ENCODE measurements around the gene GAN. TPM values are rescaled to one million over a fixed set of nuclear protein-coding genes. Genes with fewer than 3 reads are reported as not detected.
"Not testable (repeated sequence)": the region's sequence is repeated elsewhere in the genome, so short reads cannot be mapped to it uniquely, and the experiment has no call there.

The GAN gene
- polyA plus RNA-seq, 3 donors = 0.56 to 1.0 (median 0.79) TPM

GRCh38 chr16:81335669-81336068 lies 20.9 kb downstream of the GAN start:
- no peak overlapping the region for H3K27ac ChIP-seq (ENCODE audit: low read depth, low read length)
- 86 to 98% (median 91%) methylated on average over 6 of the region's 6 CpGs for WGBS, 3 donors

- WGBS, 3 donors = 88 to 95% (median 92%) methylated on average over 5 of the region's 5 CpGs
These were observed 22.3 kb downstream of the GAN start for GRCh38 chr16:81337097-81337496.

GRCh38 chr16:81345172-81345571 lies 30.4 kb downstream of the GAN start:
- 96 to 99% (median 97%) methylated on average over 3 of the region's 3 CpGs for WGBS, 3 donors

More at GRCh38 chr16:81337097-81337496, 22.3 kb downstream of the GAN start:
- no peak overlapping the region for H3K27ac ChIP-seq (ENCODE audit: low read depth, low read length)

GRCh38 chr16:81347425-81347824 lies 32.7 kb downstream of the GAN start:
- no peak overlapping the region for H3K27ac ChIP-seq (ENCODE audit: low read depth, low read length)
- 92 to 100% (median 94%) methylated on average over 1 of the region's 1 CpG for WGBS, 3 donors

More at GRCh38 chr16:81345172-81345571, 30.4 kb downstream of the GAN start:
- H3K27ac ChIP-seq (ENCODE audit: low read depth, low read length) = not testable (repeated sequence)

- H3K27ac ChIP-seq (ENCODE audit: low read depth, low read length) = no peak overlapping the region
- 77 to 85% (median 84%) methylated on average over 4 of the region's 4 CpGs for WGBS, 3 donors
These were observed 35.0 kb downstream of the GAN start for GRCh38 chr16:81349608-81350305.

GRCh38 chr16:81350306-81350615 lies 35.5 kb downstream of the GAN start:
- WGBS, 3 donors = 94 to 97% (median 95%) methylated on average over 4 of the region's 4 CpGs
- no peak overlapping the region for H3K27ac ChIP-seq (ENCODE audit: low read depth, low read length)

- H3K27ac ChIP-seq (ENCODE audit: low read depth, low read length) = no peak overlapping the region
- WGBS, 3 donors = 90 to 97% (median 95%) methylated on average over 3 of the region's 3 CpGs
These were observed 39.1 kb downstream of the GAN start for GRCh38 chr16:81353895-81354294.

GRCh38 chr16:81357711-81358260 lies 43.0 kb downstream of the GAN start:
- WGBS, 3 donors = 91 to 96% (median 94%) methylated on average over 9 of the region's 9 CpGs
- no peak overlapping the region for H3K27ac ChIP-seq (ENCODE audit: low read depth, low read length)

GRCh38 chr16:81358860-81359259 lies 44.1 kb downstream of the GAN start:
- 70 to 90% (median 82%) methylated on average over 1 of the region's 1 CpG for WGBS, 3 donors
- H3K27ac ChIP-seq (ENCODE audit: low read depth, low read length) = no peak overlapping the region

- no peak overlapping the region for H3K27ac ChIP-seq (ENCODE audit: low read depth, low read length)
- WGBS, 3 donors = 92 to 97% (median 94%) methylated on average over 2 of the region's 2 CpGs
These were observed 45.4 kb downstream of the GAN start for GRCh38 chr16:81360135-81360534.

- 85 to 89% (median 86%) methylated on average over 3 of the region's 3 CpGs for WGBS, 3 donors
These were observed 51.0 kb downstream of the GAN start for GRCh38 chr16:81365731-81366130.

GRCh38 chr16:81366316-81366932 lies 51.7 kb downstream of the GAN start:
- H3K27ac ChIP-seq (ENCODE audit: low read depth, low read length) = no peak overlapping the region
- 55 to 64% (median 58%) methylated on average over 12 of the region's 12 CpGs for WGBS, 3 donors

More at GRCh38 chr16:81365731-81366130, 51.0 kb downstream of the GAN start:
- H3K27ac ChIP-seq (ENCODE audit: low read depth, low read length) = no peak overlapping the region

- WGBS, 3 donors = 71 to 92% (median 81%) methylated on average over 6 of the region's 6 CpGs
These were observed 53.1 kb downstream of the GAN start for GRCh38 chr16:81367821-81368220.

GRCh38 chr16:81369888-81370504 lies 55.2 kb downstream of the GAN start:
- no peak overlapping the region for H3K27ac ChIP-seq (ENCODE audit: low read depth, low read length)
- WGBS, 3 donors = 83 to 92% (median 84%) methylated on average over 4 of the region's 4 CpGs

More at GRCh38 chr16:81367821-81368220, 53.1 kb downstream of the GAN start:
- no peak overlapping the region for H3K27ac ChIP-seq (ENCODE audit: low read depth, low read length)

- WGBS, 3 donors = 62 to 83% (median 64%) methylated on average over 1 of the region's 1 CpG
- no peak overlapping the region for H3K27ac ChIP-seq (ENCODE audit: low read depth, low read length)
These were observed 56.3 kb downstream of the GAN start for GRCh38 chr16:81371106-81371505.

GRCh38 chr16:81374550-81374949 lies 59.8 kb downstream of the GAN start:
- WGBS, 3 donors = 38 to 62% (median 41%) methylated on average over 3 of the region's 3 CpGs
- H3K27ac ChIP-seq (ENCODE audit: low read depth, low read length) = no peak overlapping the region

- WGBS, 3 donors = 62 to 82% (median 69%) methylated on average over 7 of the region's 7 CpGs
- H3K27ac ChIP-seq (ENCODE audit: low read depth, low read length) = no peak overlapping the region
These were observed 62.1 kb downstream of the GAN start for GRCh38 chr16:81376880-81377279.

- no peak overlapping the region for H3K27ac ChIP-seq (ENCODE audit: low read depth, low read length)
- 93 to 95% (median 95%) methylated on average over 4 of the region's 4 CpGs for WGBS, 3 donors
These were observed 63.3 kb downstream of the GAN start for GRCh38 chr16:81378049-81378448.

GRCh38 chr16:81380932-81381331 lies 66.2 kb downstream of the GAN start:
- WGBS, 3 donors = 82 to 93% (median 89%) methylated on average over 3 of the region's 3 CpGs
- H3K27ac ChIP-seq (ENCODE audit: low read depth, low read length) = no peak overlapping the region

All from adipose tissue (tissue), 3 donors.